GM21423 (cell line): Measurements from ENCODE around the gene HOXA5.

ENCODE experiments used
- ATAC-seq: cut with Tn5 transposase; IDR thresholded peaks from one replicate; pipeline ENCODE4 v1.9.1; 2021; ENCODE audit warnings: mild to moderate bottlenecking, moderate library complexity; ENCODE audit not compliant: unreplicated experiment

The HOXA5 gene

DNA sequence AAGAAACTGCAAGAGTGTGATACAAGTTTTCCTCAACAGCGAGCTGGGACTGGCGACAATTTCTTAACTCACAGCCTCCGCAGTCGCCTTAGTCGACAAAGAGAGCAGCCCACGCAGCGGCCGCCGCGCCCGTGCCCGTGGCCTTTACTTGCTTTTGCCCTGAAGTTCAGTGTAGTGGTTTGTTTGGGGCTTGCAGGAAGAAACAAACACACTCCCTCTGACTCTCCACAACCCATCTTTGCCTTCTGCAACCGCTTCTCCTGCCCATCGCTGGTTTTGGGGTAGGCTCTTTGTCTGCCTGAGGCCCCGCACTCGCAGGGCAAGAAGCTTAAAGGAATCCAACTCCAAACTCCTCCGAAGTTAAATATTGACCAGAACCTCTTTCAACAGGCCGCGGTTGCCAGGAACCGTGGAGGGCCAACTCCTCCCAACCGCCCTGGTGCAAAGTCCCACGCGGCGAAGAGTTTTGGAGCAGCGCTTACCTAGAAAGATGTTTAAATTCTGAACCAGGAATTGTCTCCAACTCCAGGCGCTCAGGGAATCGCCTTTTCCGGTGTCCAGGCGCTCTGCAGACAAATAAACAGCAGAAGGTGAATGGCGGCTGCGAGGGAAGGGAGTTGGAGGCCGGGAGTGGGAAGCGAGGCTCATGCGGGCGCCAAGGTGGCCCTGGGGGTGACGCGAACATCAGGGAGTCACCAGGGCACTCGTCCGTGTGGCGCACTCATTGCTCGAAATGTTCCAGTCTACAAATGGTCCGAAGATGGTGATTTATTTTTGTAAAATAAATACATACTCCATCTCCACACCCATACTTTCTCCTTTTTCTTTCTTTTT lies 21.2 kb downstream of the HOXA5 start:
- no peak for ATAC-seq

DNA sequence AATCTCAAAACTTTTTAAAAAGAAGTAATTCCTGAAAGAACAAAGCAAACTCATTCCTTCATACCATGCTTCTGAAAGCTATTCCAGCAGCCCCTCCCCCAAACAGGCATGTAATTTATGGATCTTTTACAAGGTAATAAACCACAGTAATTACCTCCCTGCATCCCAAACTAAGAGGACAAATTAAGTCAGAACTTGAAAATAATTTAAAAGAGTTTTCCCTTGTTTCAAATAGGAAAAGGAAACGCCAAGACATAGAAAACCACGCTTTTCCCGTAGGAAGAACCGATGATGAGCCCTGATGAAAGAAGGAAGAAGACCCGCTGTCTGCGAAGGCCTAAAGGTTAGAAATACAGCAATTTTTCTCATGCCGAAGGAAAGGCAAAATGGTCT lies 21.8 kb downstream of the HOXA5 start:
- ATAC-seq = no peak

DNA sequence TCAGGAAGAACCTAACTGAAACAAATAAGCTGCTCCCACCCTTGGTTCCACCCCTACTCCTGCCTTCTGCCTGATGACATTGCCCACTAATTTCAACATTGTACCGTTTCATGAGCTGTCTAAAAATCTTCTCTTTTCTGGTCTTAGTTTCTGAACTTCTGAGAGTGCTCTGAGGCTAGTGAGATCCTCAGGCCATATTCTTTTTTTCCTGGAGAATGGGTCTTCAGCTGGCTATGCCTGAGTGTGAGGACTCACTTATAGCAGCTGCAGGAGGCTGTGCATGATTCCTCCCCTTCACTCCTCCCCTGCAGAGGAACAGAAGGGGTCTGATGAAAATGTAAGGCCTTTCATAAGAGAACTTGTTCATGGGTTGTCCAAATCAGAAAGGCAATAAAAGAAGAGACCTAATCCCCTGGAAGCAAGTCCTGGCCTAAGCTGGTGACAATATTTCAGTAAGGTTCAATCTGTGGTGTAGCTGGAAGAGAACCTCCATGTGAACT lies 24.0 kb downstream of the HOXA5 start:
- no peak for ATAC-seq

DNA sequence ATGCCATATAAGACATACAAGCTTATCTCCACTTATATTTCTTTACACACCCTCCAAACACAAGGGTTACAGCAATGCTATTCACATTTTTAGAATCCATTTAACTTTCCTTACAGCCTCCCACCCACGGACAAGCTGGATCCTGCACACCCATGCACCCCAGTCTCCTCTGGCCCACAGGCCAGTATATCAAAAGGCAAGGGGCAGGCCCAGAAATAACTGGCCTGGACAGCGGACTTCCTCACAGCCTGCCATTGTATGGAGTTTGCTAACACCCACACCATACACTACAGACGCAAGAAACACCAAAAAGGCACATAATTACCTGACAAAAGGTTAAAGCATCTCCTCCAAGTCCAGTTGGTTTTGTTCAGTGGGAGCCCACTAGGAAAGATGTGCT lies 24.9 kb downstream of the HOXA5 start:
- ATAC-seq = no peak

DNA sequence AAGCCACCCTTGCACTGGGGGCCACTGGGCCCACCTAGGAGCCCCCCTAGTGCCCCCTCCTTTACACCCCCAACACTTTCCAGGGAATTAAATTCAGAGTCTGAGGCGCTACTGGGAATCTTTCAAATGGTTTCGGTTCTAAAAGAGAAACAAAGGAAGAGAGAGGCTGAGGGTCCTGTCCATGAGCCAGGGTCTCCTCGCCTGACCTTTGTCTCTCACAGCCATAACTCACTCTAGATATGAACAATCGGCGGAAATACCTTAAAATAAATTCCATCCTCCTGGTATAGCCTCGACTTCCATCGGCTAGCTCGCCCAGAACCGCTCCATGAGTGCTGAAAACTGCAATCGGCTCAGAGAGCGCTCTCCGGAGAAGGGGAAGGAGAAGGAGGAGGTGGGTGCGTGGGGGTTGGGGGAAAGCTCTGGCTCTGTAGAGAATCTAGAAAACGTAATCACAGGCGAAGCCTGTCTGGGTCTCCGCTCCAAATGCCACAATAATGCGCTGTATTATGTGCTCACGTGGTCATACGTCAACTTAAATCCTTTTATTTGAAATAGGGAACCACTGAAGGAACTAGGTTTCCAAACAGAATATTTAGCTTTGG lies 25.5 kb downstream of the HOXA5 start:
- ATAC-seq = no peak

GRCh38 chr7:27116962-27117886 lies 26.3 kb downstream of the HOXA5 start:
- ATAC-seq = no peak

GRCh38 chr7:27116031-27116961 lies 27.2 kb downstream of the HOXA5 start:
- ATAC-seq = no peak

GRCh38 chr7:27115221-27116026 lies 28.1 kb downstream of the HOXA5 start:
- no peak for ATAC-seq

DNA sequence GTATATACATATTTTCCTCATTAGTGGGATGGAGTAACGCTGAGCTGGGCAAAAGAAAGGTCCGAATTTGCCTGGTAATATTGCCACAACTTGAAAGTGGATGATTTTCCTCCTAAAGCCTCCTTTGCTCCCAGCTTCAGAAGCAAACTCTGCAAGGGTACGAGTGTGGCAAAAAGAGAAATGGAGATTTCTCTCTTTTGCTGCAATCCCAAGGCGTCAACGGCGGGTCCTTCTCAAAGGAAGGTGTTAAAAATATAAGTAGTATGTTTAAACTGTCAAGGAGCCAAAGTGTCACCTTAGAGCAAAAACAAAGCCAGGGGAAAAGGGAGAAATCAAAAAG lies 28.6 kb downstream of the HOXA5 start:
- no peak for ATAC-seq

DNA sequence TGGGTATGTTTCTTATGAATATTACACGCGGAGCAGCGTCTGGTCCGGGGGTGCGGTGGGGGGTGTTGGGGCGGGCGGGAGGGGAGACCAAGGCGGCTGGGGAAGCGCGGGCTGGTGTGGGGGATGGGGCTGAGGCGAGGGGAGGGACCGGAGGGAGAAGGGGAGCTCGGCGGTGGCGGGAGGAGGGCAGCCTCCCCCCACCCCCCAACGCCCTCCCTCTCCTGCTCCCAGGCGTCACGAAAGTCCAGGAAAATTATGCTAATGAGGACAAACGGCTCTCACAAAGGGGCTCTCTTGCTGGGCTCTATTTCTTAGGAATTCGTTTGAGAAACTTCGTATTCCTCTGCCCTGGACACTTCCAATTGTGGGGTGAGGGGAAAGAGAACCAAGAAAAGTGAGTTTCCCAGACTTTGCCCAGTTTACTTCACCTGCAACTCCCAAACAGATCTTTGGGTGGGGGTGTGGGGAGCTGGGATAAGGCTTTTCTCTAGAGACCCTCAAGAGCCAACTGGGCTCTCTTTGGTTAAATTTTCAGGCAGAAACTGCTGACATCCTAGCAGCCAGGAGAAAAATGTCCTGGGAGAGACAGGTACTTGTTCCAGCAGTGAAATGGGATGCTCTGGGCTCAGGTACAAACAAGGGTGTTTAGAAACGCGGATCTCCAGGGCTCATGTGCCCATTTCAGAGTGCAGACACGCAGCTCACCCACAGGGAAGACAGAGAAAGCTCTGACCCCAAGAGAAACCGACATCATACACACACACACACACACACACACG lies 29.3 kb downstream of the HOXA5 start:
- no peak for ATAC-seq

DNA sequence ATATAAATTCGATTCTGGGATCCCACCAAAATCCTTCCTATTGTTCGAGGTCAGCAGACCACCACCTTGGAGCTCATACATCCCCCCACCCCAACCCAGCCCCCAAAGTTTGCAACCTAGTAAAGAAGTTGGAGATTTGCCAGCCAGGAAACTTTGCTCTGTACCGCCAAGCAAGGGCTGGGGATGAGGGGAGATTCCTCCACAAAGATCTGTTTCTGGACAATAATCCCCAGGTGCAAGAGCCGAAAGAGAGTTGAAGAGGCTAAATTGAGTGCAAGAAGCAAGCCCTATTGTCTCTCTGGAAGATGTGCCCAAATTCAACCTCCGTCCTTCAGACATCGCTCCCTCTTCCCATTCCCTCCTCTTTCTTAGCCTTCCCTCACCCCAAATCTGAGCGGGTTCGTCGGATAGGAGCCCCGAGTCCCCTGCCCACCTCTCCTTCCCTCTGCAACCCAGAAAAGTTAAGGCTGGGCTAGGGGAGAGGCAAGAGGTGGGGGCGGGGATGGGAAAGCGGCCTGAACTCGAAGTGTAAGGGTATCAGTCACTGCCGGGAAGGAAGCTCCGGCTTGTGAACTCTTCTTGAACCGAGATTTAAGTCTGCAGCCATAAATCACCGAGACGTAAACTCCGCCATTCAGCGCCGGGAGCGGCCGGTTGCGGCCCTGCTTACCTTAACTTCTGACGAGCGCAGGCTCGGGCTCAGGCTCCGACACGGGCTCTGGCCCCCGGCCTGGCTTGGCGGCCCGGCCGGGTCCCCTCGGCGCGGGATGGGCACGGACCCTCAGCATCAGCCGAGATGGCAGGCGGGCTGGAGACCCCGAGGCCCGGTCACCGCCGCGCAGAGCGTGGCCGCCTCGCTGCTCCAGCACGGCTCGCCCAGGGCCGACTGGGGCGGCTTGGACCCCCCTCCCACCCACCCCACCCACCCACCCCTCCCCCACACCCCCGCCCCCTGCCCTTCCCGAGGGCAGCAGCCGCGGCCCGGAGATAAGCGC lies 30.2 kb downstream of the HOXA5 start:
- no peak for ATAC-seq

DNA sequence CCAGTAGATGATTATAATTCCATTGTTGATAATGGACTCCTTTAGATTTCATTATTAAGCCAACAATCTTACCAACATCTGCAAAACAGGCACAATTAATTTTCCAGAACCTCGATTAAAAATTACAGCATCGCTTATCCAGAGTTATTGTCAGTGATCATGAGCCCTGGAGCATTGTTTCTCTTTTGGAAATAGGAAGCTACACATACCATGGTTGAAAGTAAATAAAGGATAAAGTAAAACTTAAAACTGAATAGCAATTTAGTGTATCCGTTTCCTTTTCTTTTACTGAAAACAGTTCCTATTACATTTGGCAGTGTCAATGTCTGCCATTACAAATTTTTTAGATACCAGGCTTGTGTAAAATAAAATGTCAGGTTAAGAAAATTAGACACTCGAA lies 31.1 kb downstream of the HOXA5 start:
- ATAC-seq = no peak

DNA sequence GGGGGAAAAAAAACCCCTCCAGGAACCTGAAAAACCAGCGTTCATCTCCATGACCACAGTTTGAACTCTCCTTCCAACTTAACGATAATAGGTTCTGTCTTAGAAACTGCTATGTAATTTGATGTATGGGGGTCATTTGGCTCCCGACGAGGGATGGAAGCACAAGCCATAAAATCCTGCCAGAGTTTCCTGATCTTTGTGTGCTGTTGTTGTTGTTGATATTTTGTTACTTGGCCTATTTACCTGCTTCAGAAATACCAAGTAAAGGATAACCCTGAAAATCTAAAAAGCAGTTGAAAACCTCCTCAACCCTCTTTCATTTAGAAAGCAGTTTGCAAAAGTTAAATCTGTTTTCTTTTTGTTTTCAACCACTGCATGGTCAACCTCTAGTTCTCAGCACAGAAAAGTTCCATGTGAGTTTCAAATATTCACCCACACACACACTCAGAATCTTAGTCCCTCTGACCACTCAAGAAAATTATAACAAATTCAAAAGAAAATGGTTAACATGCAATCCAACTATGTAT lies 31.7 kb downstream of the HOXA5 start:
- ATAC-seq = no peak

- no peak for ATAC-seq
Observed at GRCh38 chr7:27111042-27111750, 32.3 kb downstream of the HOXA5 start.

DNA sequence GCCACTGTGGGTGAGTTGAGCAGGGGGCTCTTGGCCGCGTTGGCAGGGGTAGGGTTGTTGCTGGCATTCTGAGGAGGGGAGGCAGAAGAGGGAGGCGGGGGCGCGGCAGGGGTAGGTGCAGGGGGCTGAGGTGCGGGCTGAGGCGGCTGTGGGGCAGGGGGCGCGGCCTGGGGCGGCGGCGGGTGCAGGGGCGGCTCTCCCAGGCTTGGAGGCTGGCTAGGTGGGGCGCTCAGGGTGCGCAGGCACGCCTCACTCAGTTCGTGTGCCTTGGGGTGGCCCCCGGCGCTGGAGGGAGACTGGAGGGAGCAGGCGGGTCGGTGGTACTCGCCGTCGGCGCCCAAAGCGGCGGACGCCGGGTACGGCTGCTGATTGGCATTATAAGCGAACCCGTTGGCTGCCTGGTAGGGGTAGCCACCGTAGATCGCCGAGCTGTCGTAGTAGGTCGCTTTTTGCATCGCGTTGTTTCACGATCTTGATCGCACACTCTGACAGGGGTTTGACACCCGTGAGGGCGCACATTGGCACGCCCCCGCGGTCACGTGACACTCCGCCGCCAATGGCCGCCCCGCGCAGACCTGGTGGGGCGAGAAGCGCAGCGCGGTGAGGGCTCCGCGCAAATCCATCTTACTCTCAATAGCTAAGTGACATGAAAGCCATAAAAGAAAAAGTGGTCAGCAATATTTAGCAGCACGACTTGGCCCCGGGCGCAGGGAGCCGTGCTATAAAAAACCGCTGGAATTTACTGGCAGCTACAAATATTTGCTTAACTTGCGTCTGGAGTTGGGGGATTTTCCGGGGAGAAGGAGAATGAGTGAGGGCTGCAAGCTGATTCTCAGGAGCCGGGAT lies 33.1 kb downstream of the HOXA5 start:
- no peak for ATAC-seq
